ENCODE data around the gene CYB5D1. TPM values are rescaled to one million over a fixed set of nuclear protein-coding genes. Genes with fewer than 3 reads are reported as not detected.

CYB5D1 gene
- total and polyA plus RNA-seq, 7 experiments from 2014 or later = 7.5 to 14.2 (median 9.0) TPM

DNA sequence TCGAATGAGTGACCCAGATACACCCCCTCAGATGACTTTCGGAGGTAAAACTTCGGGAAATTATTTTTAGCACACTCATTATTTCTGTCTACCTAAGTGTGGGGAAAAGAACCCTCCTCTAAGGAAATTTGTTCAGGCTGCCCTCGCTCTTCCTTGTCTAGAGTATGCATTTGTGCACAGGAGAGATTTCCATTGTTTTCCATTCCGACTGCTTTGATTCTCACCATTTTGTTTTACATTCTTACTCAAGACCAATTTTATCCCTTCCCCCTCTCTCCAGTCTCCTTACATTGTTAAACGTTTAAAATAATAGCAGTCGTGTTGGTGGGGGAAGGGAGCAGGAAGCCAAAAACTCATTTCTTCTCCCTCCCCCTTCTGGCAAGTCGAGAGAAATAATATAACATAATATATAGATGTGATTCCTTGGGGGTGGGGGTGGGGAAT is 29.3 kb downstream of the CYB5D1 start:
- Mint-ChIP-seq H3K4me3 (no peak overlapping the region), H3K27me3 (no peaks in the 10 kb centered on the region), H3K4me1 (peaks cover 0 to 17% (median 7%) of the 10 kb centered on the region in 7 donors), H3K36me3 (peaks cover 9 to 13% (median 11%) of the 10 kb centered on the region in 5 donors), H3K27ac (no peak overlapping the region), H3K9me3 (peaks cover 0 to 6% (median 0%) of the 10 kb centered on the region in 11 donors)
- H3K27ac ChIP-seq (ENCODE audit: low read depth, low read length) = peak overlapping the region; percentile 91
- no peaks in the 10 kb centered on the region for H3K9me3 ChIP-seq (ENCODE audit: control insufficient read depth in 2 of 3, low read length in 3 of 3)
- CTCF ChIA-PET = no interaction called here
- H3K36me3 ChIP-seq (ENCODE audit: control insufficient read depth in 2 of 3, insufficient read depth in 3 of 3, low read length in 3 of 3) = peaks cover 7 to 36% (median 17%) of the 10 kb centered on the region in 3 experiments
- H3K4me3 ChIP-seq (ENCODE audit: low read length) = peak overlapping the region; percentile 61
- ATAC-seq (no peak), DNase-seq (no peak)
- H3K27me3 ChIP-seq (ENCODE audit: control insufficient read depth in 2 of 2, insufficient read depth in 2 of 2, low read length in 2 of 2) = no peaks in the 10 kb centered on the region
- POLR2A ChIA-PET = interaction anchor here (1.3 to 1.7 kb wide), 5 partner anchors 18 to 50 kb away, joined by 5 to 14 read pairs (median 6); partner anchors contain the start of genes CYB5D1 and NAA38
- peaks cover 28 to 35% of the 10 kb centered on the region in 2 donors for H3K4me1 ChIP-seq (ENCODE audit: control insufficient read depth in 2 of 2, insufficient read depth in 2 of 2, low read length in 2 of 2)
- intact Hi-C loops (cut with micrococcal nuclease) = loop anchor here (1.0 to 10.0 kb wide), 21 partner anchors 8 to 452 kb away; partner anchors contain the start of genes CNTROB (in 2 of the 2), NAA38 (in 2 of the 2), CTC1 (in 1 of the 2) and KDM6B (in 1 of the 2)

DNA sequence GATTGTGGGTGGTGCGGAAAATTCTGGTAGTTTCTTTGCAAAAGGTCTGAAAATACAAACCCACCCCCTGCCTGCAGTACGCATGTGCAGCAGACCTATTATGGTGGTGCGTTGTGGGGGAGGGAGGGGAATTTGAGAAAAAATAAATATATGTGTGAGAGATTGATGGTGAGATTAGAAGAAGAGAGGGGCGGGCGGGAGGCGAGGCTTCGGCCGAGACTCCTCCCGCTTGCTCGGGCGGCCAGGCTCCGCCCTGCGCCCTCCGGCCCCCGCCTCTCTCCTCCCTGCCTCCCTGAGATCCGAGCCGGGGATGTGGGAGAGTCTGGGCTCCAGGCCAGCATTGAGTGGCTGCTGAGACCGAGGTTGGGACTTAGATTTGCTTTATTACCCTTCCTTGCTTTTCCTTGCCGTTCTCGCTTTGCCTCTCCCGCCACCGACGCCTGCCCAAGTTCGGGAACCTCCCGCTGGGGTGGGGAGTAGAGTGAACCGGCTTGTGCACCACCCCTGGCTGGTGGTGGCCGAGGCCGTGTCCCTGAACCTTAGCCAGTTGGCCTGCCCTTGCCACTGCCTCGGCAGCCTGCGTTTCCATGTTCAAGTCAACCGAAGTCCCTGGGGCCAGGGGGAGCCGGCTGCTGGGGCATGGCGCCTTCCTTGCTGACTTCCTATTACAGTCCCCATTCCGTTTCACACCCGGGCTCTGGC is 29.8 kb downstream of the CYB5D1 start:
- peak; percentile 83 for ATAC-seq
- Histone ChIP-seq H3K36me3 (ENCODE audit: control insufficient read depth in 2 of 3, insufficient read depth in 3 of 3, low read length in 3 of 3) (peaks cover 7 to 41% (median 19%) of the 10 kb centered on the region in 3 experiments), H3K4me1 (ENCODE audit: control insufficient read depth in 2 of 2, insufficient read depth in 2 of 2, low read length in 2 of 2) (peaks cover 28 to 29% of the 10 kb centered on the region in 2 donors), H3K27ac (ENCODE audit: low read depth, low read length) (peak overlapping the region; percentile 91), H3K9me3 (ENCODE audit: control insufficient read depth in 2 of 3, low read length in 3 of 3) (no peaks in the 10 kb centered on the region), H3K4me3 (ENCODE audit: low read length) (peak overlapping the region; percentile 61), H3K27me3 (ENCODE audit: control insufficient read depth in 2 of 2, insufficient read depth in 2 of 2, low read length in 2 of 2) (no peaks in the 10 kb centered on the region)
- peaks cover 0 to 17% (median 8%) of the 10 kb centered on the region in 7 donors for H3K4me1 Mint-ChIP-seq
- H3K36me3 Mint-ChIP-seq = peaks cover 9 to 14% (median 12%) of the 10 kb centered on the region in 5 donors
- H3K27me3 Mint-ChIP-seq = no peaks in the 10 kb centered on the region
- intact Hi-C loops (cut with micrococcal nuclease) = loop anchor here (1.0 to 10.0 kb wide), 21 partner anchors 8 to 452 kb away; partner anchors contain the start of genes CNTROB (in 2 of the 2), NAA38 (in 2 of the 2), CTC1 (in 1 of the 2) and KDM6B (in 1 of the 2)
- no peak overlapping the region for H3K27ac Mint-ChIP-seq
- peaks cover 0 to 6% (median 0%) of the 10 kb centered on the region in 11 donors for H3K9me3 Mint-ChIP-seq
- ChIA-PET CTCF (no interaction called here), POLR2A (interaction anchor here (1.2 kb wide), 1 partner anchor 30 kb away, joined by 4 read pairs; the partner anchor contains the start of gene NAA38)
- peak; percentile 41 to 96 (median 93) for DNase-seq
- no peak overlapping the region for H3K4me3 Mint-ChIP-seq

DNA sequence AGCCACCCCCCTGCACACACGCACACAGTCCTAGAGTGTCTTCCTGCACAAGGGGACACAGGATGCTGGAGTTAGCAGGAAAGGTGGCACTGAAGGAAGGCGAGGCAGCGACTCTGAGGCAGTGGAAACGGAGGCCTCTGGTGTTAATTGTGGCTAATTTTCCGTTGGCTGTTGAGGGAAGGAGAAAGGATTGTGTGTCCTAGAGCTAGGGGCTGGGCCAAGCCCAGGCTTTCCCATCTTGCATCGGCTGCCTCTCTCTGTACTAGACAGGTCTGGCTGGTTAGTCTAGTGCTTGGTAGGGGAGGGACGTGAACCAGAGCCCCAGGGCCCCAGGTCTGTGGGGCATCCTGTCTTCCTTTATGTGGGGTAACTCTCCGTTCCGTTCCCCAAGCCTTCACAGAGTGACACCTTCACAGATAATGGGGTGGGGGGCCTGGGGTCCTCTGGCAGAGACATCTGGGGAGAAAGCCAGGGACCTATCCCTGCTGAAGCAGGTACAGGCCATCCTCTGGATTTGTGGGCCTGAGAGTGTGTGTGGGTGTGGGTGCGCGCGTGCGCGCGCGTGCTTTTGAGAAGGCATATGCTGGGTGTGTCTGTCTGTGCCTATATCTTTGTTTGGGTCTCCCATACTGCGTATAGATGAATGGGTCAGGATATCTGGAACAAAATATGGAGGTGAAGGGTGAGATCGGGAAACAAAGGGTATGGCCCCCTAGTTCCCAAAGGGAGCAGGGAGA is 30.5 kb downstream of the CYB5D1 start, which contains the start of gene CHD3:
Gene CHD3, plus strand, starts transcription at position 606 of the 737 bp plus-strand sequence. CDS start 212 bp downstream, outside the sequence.
- H3K4me1 ChIP-seq (ENCODE audit: control insufficient read depth in 2 of 2, insufficient read depth in 2 of 2, low read length in 2 of 2) = peaks cover 23 to 28% of the 10 kb centered on the region in 2 donors
- Mint-ChIP-seq H3K27me3 (no peaks in the 10 kb centered on the region), H3K4me1 (peaks cover 0 to 17% (median 8%) of the 10 kb centered on the region in 7 donors), H3K4me3 (peak within 1 kb of the TSS in 2 of 10 donors; percentile 8 to 10), H3K36me3 (peaks cover 9 to 17% (median 12%) of the 10 kb centered on the region in 5 donors), H3K9me3 (peaks cover 0 to 6% (median 0%) of the 10 kb centered on the region in 11 donors), H3K27ac (peak within 1 kb of the TSS in 3 of 9 donors; percentile 2 to 73 (median 32))
- ChIA-PET POLR2A (interaction anchor here (0.7 to 1.2 kb wide), 6 partner anchors 11 to 33 kb away, joined by 3 to 4 read pairs (median 4); partner anchors contain the start of gene NAA38), CTCF (interaction anchor here (1.2 to 1.4 kb wide), 3 partner anchors 10 to 102 kb away, joined by 3 to 4 read pairs (median 4); no protein-coding TSS in a partner anchor)
- peak; percentile 10 for ATAC-seq
- intact Hi-C loops (cut with micrococcal nuclease) = loop anchor here (5.0 to 10.0 kb wide), 4 partner anchors 44 to 406 kb away; partner anchors contain the start of genes CNTROB (in 1 of the 2), POLR2A (in 1 of the 2), SLC35G6 (in 1 of the 2) and TRAPPC1 (in 1 of the 2)
- peaks cover 7 to 48% (median 19%) of the 10 kb centered on the region in 3 experiments for H3K36me3 ChIP-seq (ENCODE audit: control insufficient read depth in 2 of 3, insufficient read depth in 3 of 3, low read length in 3 of 3)
- H3K27me3 ChIP-seq (ENCODE audit: control insufficient read depth in 2 of 2, insufficient read depth in 2 of 2, low read length in 2 of 2) = no peaks in the 10 kb centered on the region
- H3K4me3 ChIP-seq (ENCODE audit: low read length) = peak within 1 kb of the TSS; percentile 61
- H3K9me3 ChIP-seq (ENCODE audit: control insufficient read depth in 2 of 3, low read length in 3 of 3) = no peaks in the 10 kb centered on the region
- peak within 1 kb of the TSS; percentile 91 for H3K27ac ChIP-seq (ENCODE audit: low read depth, low read length)
- peak in 8 of 9 donors; percentile 41 to 66 (median 47) for DNase-seq

DNA sequence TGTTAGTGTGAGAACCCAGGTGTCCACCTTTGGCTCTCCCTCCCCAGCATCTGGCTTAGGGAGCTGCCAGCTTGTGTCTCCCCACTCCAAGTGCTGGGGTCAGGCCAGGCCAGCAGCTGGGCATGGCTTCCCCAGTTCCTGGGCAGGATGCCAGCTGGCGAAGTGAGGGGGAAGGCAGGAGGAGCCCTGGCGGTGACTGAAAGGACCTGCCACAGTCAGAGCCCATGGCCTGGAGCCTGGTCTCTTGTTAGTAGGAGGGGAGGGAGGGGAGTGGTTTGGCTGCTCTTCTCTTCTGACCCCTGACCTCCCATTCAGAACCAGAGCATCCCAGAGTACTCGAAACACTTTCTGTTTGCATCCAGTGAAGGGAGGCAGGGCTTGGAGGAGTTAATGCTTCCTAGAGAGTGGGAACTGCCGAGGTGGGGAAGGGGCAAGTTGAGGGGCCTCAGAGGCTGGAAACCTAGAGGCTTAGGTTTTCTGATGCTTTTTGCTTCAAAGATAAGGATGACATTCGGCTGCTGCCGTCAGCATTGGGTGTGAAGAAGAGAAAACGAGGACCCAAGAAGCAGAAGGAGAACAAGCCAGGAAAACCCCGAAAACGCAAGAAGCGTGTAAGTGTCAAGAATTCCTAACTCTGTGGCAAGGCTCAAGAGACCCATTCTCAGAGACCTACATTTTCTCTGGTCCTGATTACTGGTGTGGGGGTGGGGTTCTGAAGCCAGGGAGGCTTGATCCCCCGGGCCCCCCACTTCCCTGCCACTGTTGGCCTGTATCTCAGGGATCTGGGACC is 31.6 kb downstream of the CYB5D1 start:
- POLR2A ChIA-PET = interaction anchor here (0.7 to 1.1 kb wide), 7 partner anchors 10 to 34 kb away, joined by 3 to 4 read pairs (median 3); no protein-coding TSS in a partner anchor
- peaks cover 15 to 21% of the 10 kb centered on the region in 2 donors for H3K4me1 ChIP-seq (ENCODE audit: control insufficient read depth in 2 of 2, insufficient read depth in 2 of 2, low read length in 2 of 2)
- Mint-ChIP-seq H3K27me3 (no peaks in the 10 kb centered on the region), H3K4me3 (peak overlapping the region in 2 of 10 donors; percentile 8 to 10), H3K9me3 (peaks cover 0 to 6% (median 0%) of the 10 kb centered on the region in 11 donors), H3K36me3 (peaks cover 9 to 28% (median 12%) of the 10 kb centered on the region in 5 donors), H3K4me1 (peaks cover 0 to 17% (median 8%) of the 10 kb centered on the region in 7 donors), H3K27ac (peak overlapping the region in 3 of 9 donors; percentile 2 to 73 (median 32))
- CTCF ChIA-PET = interaction anchor here (0.5 to 1.4 kb wide), 7 partner anchors 9 to 272 kb away, joined by 3 to 4 read pairs (median 3); no protein-coding TSS in a partner anchor
- H3K36me3 ChIP-seq (ENCODE audit: control insufficient read depth in 2 of 3, insufficient read depth in 3 of 3, low read length in 3 of 3) = peaks cover 16 to 58% (median 29%) of the 10 kb centered on the region in 3 experiments
- H3K9me3 ChIP-seq (ENCODE audit: control insufficient read depth in 2 of 3, low read length in 3 of 3) = no peaks in the 10 kb centered on the region
- intact Hi-C loops (cut with micrococcal nuclease) = loop anchor here (5.0 to 10.0 kb wide), 4 partner anchors 43 to 407 kb away; partner anchors contain the start of genes CNTROB (in 1 of the 2), POLR2A (in 1 of the 2), SLC35G6 (in 1 of the 2) and TRAPPC1 (in 1 of the 2)
- H3K27me3 ChIP-seq (ENCODE audit: control insufficient read depth in 2 of 2, insufficient read depth in 2 of 2, low read length in 2 of 2) = no peaks in the 10 kb centered on the region
- H3K4me3 ChIP-seq (ENCODE audit: low read length) = peak overlapping the region; percentile 61
- peak overlapping the region; percentile 91 for H3K27ac ChIP-seq (ENCODE audit: low read depth, low read length)
- DNase-seq (peak in 2 of 9 donors; percentile 31 to 33), ATAC-seq (no peak)

DNA sequence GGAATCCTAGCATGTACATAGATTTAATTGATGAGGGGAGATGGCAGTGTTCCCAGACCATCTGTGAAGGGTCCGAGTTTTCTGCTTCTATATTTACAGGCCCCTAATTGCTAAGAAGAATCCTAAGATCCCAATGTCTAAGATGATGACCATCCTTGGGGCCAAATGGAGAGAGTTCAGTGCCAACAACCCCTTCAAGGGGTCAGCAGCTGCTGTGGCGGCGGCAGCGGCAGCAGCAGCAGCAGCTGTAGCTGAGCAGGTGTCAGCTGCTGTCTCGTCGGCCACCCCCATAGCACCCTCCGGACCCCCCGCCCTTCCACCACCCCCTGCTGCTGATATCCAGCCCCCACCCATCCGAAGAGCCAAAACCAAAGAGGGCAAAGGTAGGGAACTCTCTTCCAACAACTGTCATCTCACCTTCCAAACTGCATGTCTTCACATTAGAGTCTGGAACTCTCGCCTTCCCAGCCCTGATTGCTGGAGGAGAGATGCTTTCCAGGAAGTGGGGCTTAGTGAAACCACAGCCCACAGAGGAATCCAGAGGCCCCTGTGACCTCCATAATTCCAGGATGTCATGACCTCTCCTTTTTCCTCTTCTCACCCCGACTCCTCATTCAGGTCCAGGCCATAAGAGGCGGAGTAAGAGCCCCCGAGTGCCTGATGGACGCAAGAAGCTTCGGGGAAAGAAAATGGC is 35.5 kb downstream of the CYB5D1 start:
- no peak overlapping the region for H3K27ac ChIP-seq (ENCODE audit: low read depth, low read length)
- H3K27me3 Mint-ChIP-seq = no peaks in the 10 kb centered on the region
- H3K9me3 Mint-ChIP-seq = no peaks in the 10 kb centered on the region
- ChIA-PET POLR2A (interaction anchor here (0.6 kb wide), 1 partner anchor 487 kb away, joined by 3 read pairs; no protein-coding TSS in a partner anchor), CTCF (interaction anchor here (0.6 to 0.8 kb wide), 3 partner anchors 30 to 597 kb away, joined by 3 read pairs; no protein-coding TSS in a partner anchor)
- no peaks in the 10 kb centered on the region for H3K9me3 ChIP-seq (ENCODE audit: control insufficient read depth in 2 of 3, low read length in 3 of 3)
- no peak overlapping the region for H3K4me3 ChIP-seq (ENCODE audit: low read length)
- H3K36me3 Mint-ChIP-seq = peaks cover 20 to 56% (median 41%) of the 10 kb centered on the region in 5 donors
- H3K27ac Mint-ChIP-seq = peak overlapping the region in 5 of 9 donors; percentile 15 to 54 (median 32)
- intact Hi-C loops (cut with micrococcal nuclease) = no loop called here
- no peak overlapping the region for H3K4me3 Mint-ChIP-seq
- H3K4me1 ChIP-seq (ENCODE audit: control insufficient read depth in 2 of 2, insufficient read depth in 2 of 2, low read length in 2 of 2) = peaks cover 12 to 15% of the 10 kb centered on the region in 2 donors
- ATAC-seq (no peak), DNase-seq (no peak)
- peaks cover 39 to 83% (median 52%) of the 10 kb centered on the region in 3 experiments for H3K36me3 ChIP-seq (ENCODE audit: control insufficient read depth in 2 of 3, insufficient read depth in 3 of 3, low read length in 3 of 3)
- H3K27me3 ChIP-seq (ENCODE audit: control insufficient read depth in 2 of 2, insufficient read depth in 2 of 2, low read length in 2 of 2) = no peaks in the 10 kb centered on the region
- peaks cover 8 to 33% (median 25%) of the 10 kb centered on the region in 7 donors for H3K4me1 Mint-ChIP-seq
